ENCODE results near the gene MMD2. TPM values are rescaled to one million over a fixed set of nuclear protein-coding genes. Genes with fewer than 3 reads are reported as not detected.

Gene MMD2
- total and polyA plus RNA-seq, 2 of the 8 experiments (the other 6 are each of a cell fraction or from before 2014, with no cell fraction given) = 0.14 TPM; not detected in 1

DNA sequence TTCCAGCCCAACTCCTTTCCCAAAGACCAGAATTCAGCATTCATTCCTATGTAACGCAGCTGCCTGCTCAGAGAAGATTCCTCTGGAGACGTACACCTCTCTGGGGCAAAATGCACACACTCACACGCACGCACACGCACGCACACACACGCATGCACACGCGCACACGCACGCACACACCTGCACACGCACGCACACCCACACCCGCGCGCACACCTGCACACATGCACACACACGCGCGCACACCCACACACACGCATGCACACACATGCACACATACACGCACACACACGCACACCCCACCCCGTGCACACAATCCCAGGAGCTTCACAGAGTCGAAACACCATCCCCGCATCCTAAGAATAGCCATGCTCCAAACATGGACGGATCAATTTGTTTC lies 13.0 kb downstream of the MMD2 start:
- FAIRE-seq = no peak
- no peak overlapping the region for H3K4me2 ChIP-seq (ENCODE audit: insufficient read depth in 1 of 2, low read depth in 2 of 2, low read length in 2 of 2)
- no peak for TF ChIP-seq TEAD4 (IDR thresholded peaks at IDR 0.05; ENCODE audit: low read depth, low read length)
- TF ChIP-seq SRF (IDR thresholded peaks at IDR 0.05; ENCODE audit: low read depth, low read length) = no peak
- no peak for TF ChIP-seq ZNF274 (IDR thresholded peaks at IDR 0.05; ENCODE audit: borderline replicate concordance, extremely low read depth, low read length)
- no peak for TF ChIP-seq CBX5 (IDR thresholded peaks at IDR 0.05; ENCODE audit: low read depth, low read length)
- TF ChIP-seq SAP30 (IDR thresholded peaks at IDR 0.05; ENCODE audit: insufficient read depth, insufficient replicate concordance, low read length) = no peak
- no peak for TF ChIP-seq SP4 (IDR thresholded peaks at IDR 0.05; ENCODE audit: low read length)
- no peak for TF ChIP-seq GABPA (IDR thresholded peaks at IDR 0.05; ENCODE audit: borderline replicate concordance, insufficient read depth, low read length)
- no peak for TF ChIP-seq RXRA (IDR thresholded peaks at IDR 0.05; ENCODE audit: insufficient read depth, low read depth, low read length)

More for the DNA sequence above, 13.0 kb downstream of the MMD2 start:
- DNase-seq (ENCODE audit: low read depth in 1 of 2, low spot score in 2 of 2) = no peak
- ChIA-PET POLR2A (ENCODE audit: partially characterized antibody) (no interaction called here), CTCF (ENCODE audit: partially characterized antibody) (interaction anchor here (1.0 to 1.4 kb wide), 4 partner anchors 28 to 115 kb away, joined by 3 to 5 read pairs (median 4); no protein-coding TSS in a partner anchor)
- H3K4me3 ChIP-seq (ENCODE audit: extremely low read depth in 1 of 4, insufficient read depth in 2 of 4, low read depth in 3 of 4, low read length in 4 of 4) = no peak overlapping the region
- H3K56ac ChIP-seq (replicated peaks; ENCODE audit: insufficient read length, low read depth, low read length) = no peak overlapping the region
- no peak overlapping the region for H4K5ac ChIP-seq (ENCODE audit: insufficient read length, low read depth, low read length)
- H2BK20ac ChIP-seq (ENCODE audit: low read length) = no peak overlapping the region
- no peak overlapping the region for H3K9ac ChIP-seq (replicated peaks in 1 of 4; ENCODE audit: extremely low read depth in 1 of 4, low read depth in 3 of 4, low read length in 3 of 4)
- no peaks in the 10 kb centered on the region for H3K79me2 ChIP-seq (ENCODE audit: control insufficient read depth in 1 of 2, insufficient read depth in 2 of 2, low read length in 2 of 2)
- no peak overlapping the region for H4K8ac ChIP-seq (ENCODE audit: extremely low read depth, insufficient read depth, low read length)
- no peak overlapping the region for H2BK15ac ChIP-seq (ENCODE audit: low read length)
- no peak overlapping the region for H2BK5ac ChIP-seq (ENCODE audit: low read depth, low read length)
- peaks cover 4% of the 10 kb centered on the region; the same call in 1 of the 2 replicates for H3K23me2 ChIP-seq (ENCODE audit: low read depth, low read length)
- no peak overlapping the region for H3K4ac ChIP-seq (replicated peaks; ENCODE audit: insufficient read length, low read depth, low read length)
- H4K91ac ChIP-seq (replicated peaks; ENCODE audit: insufficient read length, low read length) = no peak overlapping the region
- no peaks in the 10 kb centered on the region for H3K36me3 ChIP-seq (ENCODE audit: control insufficient read depth in 2 of 4, insufficient read depth in 4 of 4, low read length in 3 of 4)
- no peak overlapping the region for H2BK12ac ChIP-seq (ENCODE audit: low read depth, low read length)
- peaks cover 0 to 6% of the 10 kb centered on the region in 2 experiments; a peak in 1 of 4 replicates for H3K9me3 ChIP-seq (ENCODE audit: insufficient read depth in 2 of 2, low read depth in 1 of 2, low read length in 1 of 2)
- H3K23ac ChIP-seq (ENCODE audit: insufficient read length) = no peak overlapping the region
- H2AK5ac ChIP-seq (ENCODE audit: low read depth, low read length) = no peak overlapping the region
- no peak overlapping the region for H3K27ac ChIP-seq (ENCODE audit: low read depth, low read length)
- no peaks in the 10 kb centered on the region for H3K4me1 ChIP-seq (replicated peaks in 1 of 4; ENCODE audit: control insufficient read depth in 3 of 4, insufficient read depth in 4 of 4, low read length in 3 of 4)
- no peak overlapping the region for H3K14ac ChIP-seq (ENCODE audit: insufficient read length)
- no peaks in the 10 kb centered on the region for H3K79me1 ChIP-seq (ENCODE audit: low read depth, low read length)
- no peaks in the 10 kb centered on the region for H3K27me3 ChIP-seq (replicated peaks in 1 of 4; ENCODE audit: control insufficient read depth in 3 of 4, extremely low read depth in 1 of 4, insufficient read depth in 3 of 4, low read length in 3 of 4)
- H2AFZ ChIP-seq (ENCODE audit: low read length) = no peak overlapping the region
- no peak overlapping the region for H3K18ac ChIP-seq (ENCODE audit: extremely low read depth, low read length)
- peaks cover 0 to 2% of the 10 kb centered on the region in 2 experiments for H4K20me1 ChIP-seq (replicated peaks in 1 of 2; ENCODE audit: control insufficient read depth in 1 of 2, insufficient read depth in 2 of 2, low read length in 2 of 2)
- WGBS, 2 experiments (ENCODE audit: extremely low coverage in 1 of 2, insufficient coverage in 1 of 2, insufficient read length in 1 of 2, insufficient replicate concordance in 2 of 2, low coverage in 1 of 2, low lambda C conversion rate in 2 of 2, missing lambda C conversion rate in 1 of 2) = 94% methylated on average over 20 of the region's 26 CpGs; no CpG with 5 or more reads in 1 of the 2 experiments
- H2BK120ac ChIP-seq (replicated peaks; ENCODE audit: low read depth, low read length) = no peak overlapping the region

All from H1 (cell line).